HG03521 (cell line): ENCODE measurements around the gene SDF2.
"Not testable (repeated sequence)": the region's sequence is repeated elsewhere in the genome, so short reads cannot be mapped to it uniquely, and the experiment has no call there.

Experiments used
- ATAC-seq: cut with Tn5 transposase; IDR thresholded peaks from one replicate; pipeline ENCODE4 v1.9.1; 2021; ENCODE audit warnings: mild to moderate bottlenecking, moderate library complexity; ENCODE audit not compliant: unreplicated experiment

SDF2 gene

DNA sequence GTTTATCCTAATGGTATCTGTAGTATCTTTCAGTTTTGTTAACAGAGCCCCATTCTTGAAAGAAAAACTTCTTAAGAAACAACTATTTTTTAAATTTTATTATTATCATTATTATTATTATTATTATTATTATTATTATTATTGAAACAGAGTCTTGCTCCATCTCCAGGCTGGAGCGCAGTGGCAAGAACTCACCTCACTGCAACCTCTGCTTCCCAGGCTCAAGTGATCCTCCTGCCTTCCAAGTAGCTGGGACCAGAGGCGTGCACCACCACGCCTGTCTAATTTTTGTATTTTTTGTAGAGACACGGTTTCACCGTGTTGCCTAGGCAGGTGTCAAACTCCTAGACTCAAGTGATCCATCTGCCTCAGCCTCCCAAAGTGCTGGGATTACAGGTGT, 23.7 kb upstream of the SDF2 start:
- ATAC-seq, result no peak

DNA sequence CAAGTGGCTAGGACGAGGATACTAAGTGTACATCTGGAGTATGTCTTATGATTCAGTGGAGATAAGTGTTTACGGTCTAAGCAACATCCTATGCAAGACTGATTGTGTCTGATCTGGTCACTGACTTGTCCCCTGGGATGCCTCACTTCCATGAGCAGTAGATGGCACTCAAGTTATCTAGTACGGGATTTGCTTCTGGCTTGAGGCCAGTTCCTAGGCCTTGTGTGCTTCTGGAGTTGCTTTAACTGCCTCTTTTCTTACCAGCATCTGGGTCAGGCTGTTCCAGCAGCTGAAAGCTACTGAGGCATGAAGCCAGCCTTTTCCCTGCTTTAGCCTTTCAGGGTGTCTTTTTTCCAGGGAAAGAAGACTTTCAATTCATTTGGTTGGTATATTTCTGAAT, 23.3 kb upstream of the SDF2 start:
- no peak for ATAC-seq

DNA sequence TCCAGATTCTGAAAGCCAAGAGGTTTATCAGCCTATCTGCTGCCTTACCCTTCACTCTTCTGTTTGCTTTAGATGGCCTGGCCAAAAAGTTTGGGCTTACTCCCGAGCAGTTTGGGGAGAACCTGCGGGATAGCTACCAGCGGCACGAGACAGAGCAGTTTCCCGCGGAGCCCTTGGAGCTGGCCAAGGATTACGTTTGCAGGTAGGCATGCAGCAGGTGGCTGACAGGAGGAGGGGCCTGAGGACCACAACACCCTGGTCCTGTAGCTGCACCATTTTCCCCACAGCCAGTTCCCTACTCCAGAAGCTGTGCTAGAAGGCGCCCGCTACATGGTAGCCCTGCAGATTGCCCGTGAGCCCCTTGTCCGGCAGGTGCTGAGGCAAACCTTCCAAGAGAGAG, 20.9 kb upstream of the SDF2 start:
- ATAC-seq, result no peak

DNA sequence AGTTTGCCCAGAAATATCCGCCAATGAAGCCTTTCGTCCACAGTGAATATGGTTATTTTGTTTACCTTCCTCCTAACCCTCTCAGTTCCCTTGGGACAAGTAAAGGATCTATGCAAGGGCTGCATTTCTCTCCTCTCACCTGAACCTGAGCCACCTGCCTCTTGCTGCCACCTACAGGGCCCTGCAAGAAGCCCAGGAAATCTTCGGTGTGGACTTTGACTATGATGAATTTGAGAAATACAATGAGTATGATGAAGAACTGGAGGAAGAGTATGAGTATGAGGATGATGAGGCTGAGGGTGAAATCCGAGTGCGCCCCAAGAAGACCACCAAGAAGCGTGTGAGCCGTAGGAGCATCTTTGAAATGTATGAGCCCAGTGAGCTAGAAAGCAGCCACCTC, 14.3 kb upstream of the SDF2 start:
- ATAC-seq, result no peak

DNA sequence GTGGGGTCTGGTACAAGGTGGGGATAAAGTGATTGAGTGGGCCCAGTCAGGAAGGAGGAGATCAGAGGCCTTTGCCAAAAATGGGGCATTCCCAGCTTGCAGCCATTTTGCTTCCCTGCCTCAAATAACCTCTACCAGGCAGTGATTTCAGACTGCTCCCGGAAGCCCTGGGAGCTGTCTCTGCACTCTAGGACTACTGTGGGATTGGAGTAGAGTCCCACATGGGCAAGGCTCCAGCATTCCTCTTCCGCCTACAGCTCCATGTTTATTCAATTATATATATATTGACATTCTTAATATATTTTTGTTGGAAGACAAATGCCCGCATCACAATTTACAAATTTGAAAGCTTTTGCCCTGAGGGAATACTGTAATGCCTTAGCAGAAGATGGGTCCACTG, 13.8 kb upstream of the SDF2 start:
- ATAC-seq, result no peak

DNA sequence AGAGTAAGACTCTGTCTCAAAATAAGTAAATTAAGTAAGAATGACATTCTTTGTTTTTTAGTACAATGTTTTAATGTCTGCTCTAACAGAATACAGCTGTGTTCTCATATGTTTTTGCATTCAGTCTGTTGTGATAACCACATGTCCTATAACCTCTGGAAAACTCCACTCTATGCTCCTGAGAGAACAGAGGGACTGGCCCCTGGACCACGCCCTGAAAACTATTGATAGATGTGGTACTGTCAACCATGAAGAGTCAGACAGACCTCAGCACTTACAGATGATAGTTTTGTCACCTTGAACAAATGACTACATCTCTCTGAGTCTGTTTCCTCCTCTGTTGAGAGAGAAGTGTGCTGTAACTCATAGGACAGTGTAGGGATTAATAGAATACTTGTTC, 8.2 kb upstream of the SDF2 start:
- ATAC-seq, result no peak

DNA sequence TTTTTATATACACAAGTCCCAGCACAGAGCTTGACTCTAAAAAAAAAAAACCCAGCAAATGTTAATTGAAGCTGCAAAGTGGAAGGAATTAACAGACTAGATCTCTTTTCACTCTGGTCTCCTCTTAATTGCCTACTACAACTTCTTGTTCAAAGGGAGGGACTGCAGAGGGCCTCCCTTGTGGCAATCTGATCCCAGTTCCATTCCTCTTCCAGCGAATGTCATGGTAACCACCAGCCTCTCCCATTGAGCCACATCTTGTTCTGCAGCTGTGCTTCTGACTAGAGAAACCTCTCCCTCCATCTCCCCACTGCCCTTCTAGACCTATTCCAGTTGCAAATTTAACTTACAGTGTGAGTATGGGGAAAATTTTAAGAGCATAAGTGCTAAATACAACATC, 6.2 kb upstream of the SDF2 start:
- ATAC-seq, result no peak

DNA sequence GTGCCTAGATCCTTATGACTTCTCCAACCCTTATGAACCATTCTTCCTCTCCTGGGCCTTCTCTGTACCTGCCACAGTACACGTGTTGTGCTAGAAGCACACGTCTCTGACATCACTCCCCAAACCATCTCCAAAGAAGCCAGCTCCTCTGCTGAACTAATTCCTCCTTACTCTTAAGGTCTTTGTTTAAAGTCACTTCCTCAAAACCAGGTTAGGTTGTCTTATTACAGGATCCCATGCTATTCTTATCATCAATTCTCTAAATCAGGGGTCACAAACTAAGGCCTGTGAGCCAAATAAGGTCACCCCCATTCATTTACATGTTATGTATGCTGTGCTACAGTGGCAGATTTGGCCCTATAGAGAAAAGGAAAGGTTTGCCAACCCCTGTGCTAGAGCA, 4.3 kb upstream of the SDF2 start:
- no peak for ATAC-seq

DNA sequence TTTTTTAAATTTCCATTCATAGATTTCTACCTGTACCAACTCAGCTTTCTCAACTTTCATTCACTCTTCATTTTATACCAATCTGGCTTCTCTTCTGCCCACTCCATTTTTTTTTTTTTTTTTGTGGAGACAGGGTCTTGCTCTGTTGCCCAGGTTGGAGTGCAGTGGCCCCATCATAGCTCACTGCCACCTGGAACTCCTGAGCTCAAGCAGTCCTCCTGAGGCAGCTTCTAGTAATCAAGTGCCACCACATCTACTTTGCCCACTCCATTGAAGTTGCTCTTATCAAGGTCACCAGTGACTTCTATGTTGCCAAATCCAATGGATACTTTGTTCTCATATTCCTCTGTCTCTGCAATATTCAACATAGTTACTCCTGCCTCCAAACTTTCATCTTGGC, 2.0 kb upstream of the SDF2 start:
- ATAC-seq, result no peak

DNA sequence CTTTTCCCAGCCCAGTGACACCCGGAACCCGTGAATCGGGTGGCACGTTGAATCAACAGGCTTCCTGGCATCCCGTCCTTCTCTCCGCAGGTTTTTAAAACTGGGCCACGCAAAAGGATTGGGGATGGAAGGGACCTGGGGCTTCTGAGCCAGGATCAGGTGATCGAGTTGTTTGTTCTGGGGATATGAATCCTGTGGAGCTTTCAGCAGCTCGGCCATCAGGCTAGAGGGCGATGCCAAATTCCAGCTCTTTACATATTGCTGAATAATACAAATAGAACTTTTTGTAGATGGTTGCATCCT, 772 bp upstream of the SDF2 start:
- ATAC-seq, result no peak

DNA sequence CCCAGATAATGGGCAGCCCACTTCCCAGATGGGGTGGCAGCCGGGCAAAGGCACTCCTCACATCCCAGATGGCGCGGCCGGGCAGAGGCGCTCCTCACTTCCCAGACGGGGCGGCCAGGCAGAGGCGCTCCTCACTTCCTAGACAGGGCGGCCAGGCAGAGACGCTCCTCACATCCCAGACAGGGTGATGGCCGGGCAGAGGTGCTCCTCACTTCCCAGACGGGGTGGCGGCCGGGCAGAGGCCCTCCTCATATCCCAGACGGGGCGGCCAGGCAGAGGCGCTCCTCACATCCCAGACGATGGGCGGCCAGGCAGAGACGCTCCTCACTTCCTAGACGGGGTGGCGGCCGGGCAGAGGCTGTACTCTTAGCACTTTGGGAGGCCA, 2.2 kb downstream of the SDF2 start:
- not testable (repeated sequence) for ATAC-seq

DNA sequence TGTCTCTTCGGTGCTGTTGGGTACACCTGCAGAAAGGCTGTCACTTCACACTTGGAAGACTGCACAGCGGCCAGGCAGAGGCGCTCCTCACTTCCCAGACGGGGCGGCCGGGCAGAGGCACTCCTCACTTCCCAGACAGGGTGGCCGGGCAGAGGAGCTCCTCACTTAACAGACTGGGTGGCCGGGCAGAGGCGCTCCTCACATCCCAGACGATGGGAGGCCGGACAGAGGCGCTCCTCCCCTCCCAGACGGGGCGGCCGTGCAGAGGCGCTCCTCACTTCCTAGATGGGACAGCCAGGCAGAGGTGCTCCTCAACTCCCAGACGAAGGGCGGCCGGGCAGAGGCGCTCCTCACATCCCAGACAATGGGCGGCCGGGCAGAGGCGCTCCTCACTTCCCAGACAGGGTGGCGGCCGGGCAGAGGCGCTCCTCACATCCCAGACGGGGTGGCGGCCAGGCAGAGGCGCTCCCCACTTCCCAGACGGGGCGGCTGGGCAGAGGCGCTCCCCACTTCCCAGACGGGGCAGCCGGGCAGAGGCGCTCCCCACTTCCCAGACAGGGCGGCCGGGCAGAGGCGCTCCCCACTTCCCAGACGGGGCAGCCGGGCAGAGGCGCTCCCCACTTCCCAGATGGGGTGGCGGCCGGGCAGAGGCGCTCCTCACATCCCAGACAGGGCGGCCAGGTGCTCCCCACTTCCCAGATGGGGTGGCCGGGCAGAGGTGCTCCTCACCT, 2.8 kb downstream of the SDF2 start:
- not testable (repeated sequence) for ATAC-seq

DNA sequence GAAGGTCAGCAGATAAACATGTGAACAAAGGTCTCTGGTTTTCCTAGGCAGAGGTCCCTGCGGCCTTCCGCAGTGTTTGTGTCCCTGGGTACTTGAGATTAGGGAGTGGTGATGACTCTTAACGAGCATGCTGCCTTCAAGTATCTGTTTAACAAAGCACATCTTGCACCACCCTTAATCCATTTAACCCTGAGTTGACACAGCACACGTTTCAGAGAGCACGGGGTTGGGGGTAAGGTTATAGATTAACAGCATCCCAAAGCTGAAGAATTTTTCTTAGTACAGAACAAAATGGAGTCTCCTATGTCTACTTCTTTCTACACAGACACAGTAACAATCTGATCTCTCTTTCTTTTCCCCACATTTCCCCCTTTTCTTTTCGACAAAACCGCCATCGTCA, 3.4 kb downstream of the SDF2 start:
- not testable (repeated sequence) for ATAC-seq

DNA sequence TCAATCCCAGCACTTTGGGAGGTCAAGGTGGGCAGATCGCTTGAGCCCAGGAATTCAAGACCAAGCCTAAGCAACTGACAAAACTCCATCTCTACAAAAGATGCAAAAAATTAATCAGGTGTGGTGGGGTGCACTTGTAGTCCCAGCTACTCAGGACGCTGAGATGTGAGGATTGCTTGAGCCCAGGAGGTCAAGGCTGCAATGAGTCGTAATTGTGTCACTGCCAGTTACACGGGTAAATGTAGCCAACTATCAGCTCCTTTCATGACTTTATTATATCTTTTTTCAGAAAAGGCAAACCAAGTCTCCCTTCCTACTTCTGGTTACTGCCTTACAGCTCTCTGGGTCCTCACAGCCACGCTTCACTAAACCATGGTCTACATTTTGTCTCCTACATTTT, 4.0 kb downstream of the SDF2 start:
- no peak for ATAC-seq

DNA sequence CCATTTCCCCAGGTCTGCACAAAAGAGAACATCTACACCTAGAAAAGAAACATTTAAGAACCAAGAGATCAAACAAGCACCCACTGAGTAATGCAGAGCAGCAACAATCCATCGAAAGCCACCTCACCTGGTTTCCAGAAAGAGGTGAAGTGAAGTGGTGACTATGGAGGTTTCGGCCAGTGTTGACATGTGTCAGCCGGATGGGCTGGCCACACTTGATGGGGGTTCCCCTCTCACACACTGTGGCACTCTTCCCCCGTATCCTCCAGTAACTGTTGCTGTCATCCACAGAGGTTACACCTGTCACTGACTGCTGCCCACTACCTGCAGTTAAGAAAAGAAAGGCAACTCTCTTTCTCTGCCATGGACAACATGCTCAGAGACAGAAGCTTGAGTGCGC, 6.5 kb downstream of the SDF2 start:
- ATAC-seq, result no peak

DNA sequence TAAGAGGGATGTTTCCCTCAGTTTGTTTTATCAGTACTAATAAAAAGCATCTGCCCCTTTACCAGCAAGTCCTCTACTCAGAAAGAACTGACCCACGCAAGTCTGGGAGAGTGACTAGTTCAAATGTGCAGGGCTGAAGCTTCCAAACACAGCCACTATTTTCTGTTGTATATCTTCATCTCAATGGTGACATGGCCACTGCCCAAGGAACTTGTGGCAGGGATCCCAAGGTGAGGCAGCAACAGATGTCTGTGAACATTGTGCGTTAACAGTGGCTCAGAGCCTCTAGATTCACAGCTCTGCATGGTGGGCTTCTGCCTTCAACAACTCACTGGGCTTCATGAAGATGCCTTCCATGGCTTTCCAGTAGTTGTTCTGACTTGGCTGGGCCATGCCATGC, 13.0 kb downstream of the SDF2 start:
- no peak for ATAC-seq

DNA sequence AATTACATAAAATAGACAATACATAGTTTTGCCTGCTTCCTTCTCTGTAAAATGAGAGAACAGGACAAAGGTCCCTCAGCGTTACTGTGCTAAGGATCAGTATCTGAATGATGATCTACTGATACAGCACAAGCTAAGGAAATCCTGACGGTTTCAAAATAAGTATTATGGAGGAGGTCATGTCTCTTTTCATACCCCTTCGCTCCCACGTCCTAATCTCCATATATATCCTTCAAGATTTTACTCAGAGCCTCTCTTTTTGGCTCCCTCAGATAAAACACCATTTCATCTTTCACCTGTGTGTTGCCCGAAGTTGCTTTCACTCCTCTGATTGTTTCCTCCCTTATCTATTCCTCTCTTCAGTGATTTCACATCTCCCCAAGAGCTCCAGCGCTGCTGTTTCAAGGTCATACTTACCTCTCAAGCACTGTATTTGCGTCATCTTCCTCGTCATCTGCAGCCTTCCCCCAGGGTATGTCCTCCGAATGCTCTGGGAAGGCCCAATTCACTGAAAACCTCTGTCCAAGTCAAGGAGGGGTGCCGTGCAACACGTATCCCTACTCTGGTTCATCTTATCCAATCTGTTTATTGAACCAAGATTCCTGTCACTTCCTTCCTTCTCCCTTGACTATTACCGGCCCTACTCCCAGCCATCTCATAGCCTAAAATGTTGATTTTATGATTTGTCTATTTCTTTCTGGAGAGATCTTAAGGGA, 15.5 kb downstream of the SDF2 start:
- no peak for ATAC-seq

DNA sequence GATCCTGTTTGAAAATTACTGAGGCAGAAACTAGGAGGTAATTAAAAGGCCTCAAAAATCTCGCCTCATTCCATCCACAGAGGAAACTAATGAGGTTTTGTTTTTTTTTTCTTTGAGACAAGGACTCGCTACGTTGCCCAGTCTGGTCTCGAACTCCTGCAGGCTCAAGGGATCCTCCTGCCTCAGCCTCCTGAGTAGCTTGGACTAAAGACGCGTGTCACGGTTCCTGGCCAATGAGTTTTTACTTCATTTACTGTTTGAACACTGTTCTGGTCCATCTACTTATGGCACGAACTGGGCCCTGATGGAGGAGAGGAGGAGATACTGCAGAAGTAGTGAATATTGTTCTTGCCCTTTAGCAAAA, 16.1 kb downstream of the SDF2 start:
- ATAC-seq, result no peak

DNA sequence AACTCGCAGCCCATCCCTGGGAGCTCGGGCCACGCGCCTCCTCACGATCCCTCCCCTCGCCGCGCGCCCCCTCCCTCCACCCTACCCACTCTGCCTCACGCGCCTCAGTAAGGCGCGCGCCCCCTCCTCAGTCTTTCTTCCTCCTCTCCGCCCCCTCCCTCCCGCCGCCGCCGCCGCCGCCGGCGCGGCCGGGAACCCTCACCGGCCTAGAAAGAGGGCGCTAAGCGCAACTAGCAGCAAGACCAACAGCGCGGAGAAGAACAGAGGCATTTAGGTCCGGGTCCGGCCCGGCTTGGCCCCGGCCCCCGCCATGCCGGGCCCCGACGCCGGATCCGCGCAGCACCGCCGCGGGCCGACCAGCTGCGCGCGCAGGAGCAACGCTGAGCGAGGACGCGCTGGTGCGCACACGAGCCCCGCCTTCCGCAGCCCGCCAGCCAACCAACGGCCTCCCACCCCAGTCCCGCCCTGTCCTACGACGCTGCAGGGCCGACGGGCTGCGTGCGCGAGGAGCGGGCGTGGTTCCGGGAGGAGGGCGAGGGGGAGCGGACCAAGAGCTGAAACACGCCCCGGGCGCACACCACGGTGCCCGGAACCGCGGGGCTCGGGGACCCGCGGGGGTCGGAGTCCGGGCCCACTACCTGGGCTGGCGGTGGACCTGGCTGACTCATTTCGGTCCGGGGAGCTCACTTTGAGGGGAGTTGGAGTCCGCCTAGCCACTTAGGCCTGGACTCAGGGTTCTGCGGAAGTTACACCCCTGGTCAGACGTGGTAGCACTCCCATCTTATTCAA, 16.7 kb downstream of the SDF2 start, which contains the start of gene BLTP2:
Gene BLTP2 (minus strand): TSS at position 372 of the 789 bp plus-strand sequence. CDS start 102 bp downstream, at position 270.
- peak; percentile 95 for ATAC-seq

DNA sequence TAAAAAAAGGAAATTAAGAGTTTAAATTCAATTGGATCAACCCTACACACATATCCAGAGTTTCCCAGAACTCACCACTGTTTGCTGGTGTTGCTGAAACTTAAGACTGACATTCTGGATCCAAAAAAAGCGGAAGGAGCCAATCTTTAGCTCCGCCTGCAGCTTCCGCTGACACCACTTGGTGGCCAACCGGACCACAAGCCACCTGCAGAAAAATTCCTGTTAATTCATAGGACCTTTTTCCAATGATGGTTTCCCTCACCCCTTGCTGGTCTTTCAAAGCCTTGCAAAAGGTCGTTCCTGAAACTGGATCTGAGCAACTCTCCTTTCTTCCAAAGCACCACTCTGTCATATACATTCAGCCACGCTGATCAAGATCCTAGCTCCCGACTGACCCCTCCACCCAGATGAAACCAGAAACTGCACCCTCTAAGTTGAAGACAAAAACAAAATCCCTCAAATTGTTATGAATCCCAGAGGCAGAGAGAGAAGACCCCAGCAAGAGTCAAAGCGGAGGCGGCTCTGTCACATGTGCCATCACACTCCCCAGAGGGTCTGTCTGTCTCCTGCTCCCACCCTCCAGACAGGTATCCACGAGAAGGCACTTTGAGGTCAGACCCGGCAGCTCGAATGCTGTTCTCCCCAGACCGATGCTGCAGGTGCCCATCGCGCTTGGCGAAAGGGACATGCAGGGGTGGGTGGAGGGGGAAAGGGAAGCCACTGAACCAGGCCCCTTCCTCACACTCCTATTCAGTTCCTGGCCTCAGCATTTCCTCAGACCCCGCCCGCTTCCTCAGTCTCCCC, 17.5 kb downstream of the SDF2 start:
- no peak for ATAC-seq

DNA sequence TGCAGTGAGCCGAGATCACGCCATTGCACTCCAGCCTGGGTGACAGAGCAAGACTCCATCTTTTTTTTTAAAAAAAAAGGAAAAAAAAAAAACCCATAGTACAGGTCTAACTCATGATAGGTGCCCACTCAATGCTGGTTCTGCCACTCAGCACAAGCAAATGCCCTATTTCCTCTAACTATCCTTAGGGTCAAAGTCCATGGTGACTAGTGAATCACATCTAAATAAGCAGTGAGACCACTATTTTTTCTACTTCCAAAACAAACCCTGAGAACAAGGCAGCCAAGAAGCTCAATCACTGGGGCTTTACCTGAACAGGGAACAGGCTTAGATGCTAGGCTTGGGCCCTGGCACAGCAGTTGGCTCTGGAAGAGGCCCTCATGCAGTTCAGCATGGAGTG, 20.1 kb downstream of the SDF2 start:
- ATAC-seq, result no peak
